Measurements from ENCODE around the gene APMAP. TPM values are rescaled to one million over a fixed set of nuclear protein-coding genes. Genes with fewer than 3 reads are reported as not detected.
"Not testable (repeated sequence)": the region's sequence is repeated elsewhere in the genome, so short reads cannot be mapped to it uniquely, and the experiment has no call there.

The APMAP gene
- total RNA-seq, 1 donor = 70.2 TPM

GRCh38 chr20:25006431-25007167, 14.0 kb upstream of the APMAP start:
- TF ChIP-seq CTCF (IDR thresholded peaks at IDR 0.05; ENCODE audit: extremely low read depth, low read depth, low read length) = no peak
- Histone ChIP-seq H2AFZ (ENCODE audit: low read length) (no peak overlapping the region), H3K9me3 (ENCODE audit: low read depth, low read length) (no peaks in the 10 kb centered on the region), H4K20me1 (ENCODE audit: insufficient read depth, low read length) (no peaks in the 10 kb centered on the region), H3K27ac (ENCODE audit: low read depth, low read length) (no peak overlapping the region), H3K4me1 (ENCODE audit: insufficient read depth, low read length) (no peaks in the 10 kb centered on the region), H3K27me3 (ENCODE audit: insufficient read depth, low read length) (no peaks in the 10 kb centered on the region), H3K79me2 (ENCODE audit: insufficient read depth, low read length) (no peaks in the 10 kb centered on the region), H3K4me2 (ENCODE audit: insufficient read depth, low read length) (no peak overlapping the region), H3K36me3 (ENCODE audit: insufficient read depth, low read length) (no peaks in the 10 kb centered on the region), H3K4me3 (ENCODE audit: insufficient read depth, low read length) (no peak overlapping the region)
- DNase-seq (ENCODE audit: insufficient read length, low spot score, missing footprints) = no peak

- H3K27me3 ChIP-seq (ENCODE audit: insufficient read depth, low read length) = no peaks in the 10 kb centered on the region
- no peak for DNase-seq (ENCODE audit: insufficient read length, low spot score, missing footprints)
- H3K4me3 ChIP-seq (ENCODE audit: insufficient read depth, low read length) = no peak overlapping the region
- no peak overlapping the region for H2AFZ ChIP-seq (ENCODE audit: low read length)
- H4K20me1 ChIP-seq (ENCODE audit: insufficient read depth, low read length) = no peaks in the 10 kb centered on the region
- H3K27ac ChIP-seq (ENCODE audit: low read depth, low read length) = no peak overlapping the region
- no peaks in the 10 kb centered on the region for H3K36me3 ChIP-seq (ENCODE audit: insufficient read depth, low read length)
- no peak for TF ChIP-seq CTCF (IDR thresholded peaks at IDR 0.05; ENCODE audit: extremely low read depth, low read depth, low read length)
- H3K9me3 ChIP-seq (ENCODE audit: low read depth, low read length) = no peaks in the 10 kb centered on the region
- no peaks in the 10 kb centered on the region for H3K79me2 ChIP-seq (ENCODE audit: insufficient read depth, low read length)
- no peak overlapping the region for H3K4me2 ChIP-seq (ENCODE audit: insufficient read depth, low read length)
- peaks cover 3% of the 10 kb centered on the region for H3K4me1 ChIP-seq (ENCODE audit: insufficient read depth, low read length)
Observed at GRCh38 chr20:25005661-25006060, 13.1 kb upstream of the APMAP start.

- Histone ChIP-seq H3K4me2 (ENCODE audit: insufficient read depth, low read length) (no peak overlapping the region), H3K27me3 (ENCODE audit: insufficient read depth, low read length) (no peaks in the 10 kb centered on the region), H3K79me2 (ENCODE audit: insufficient read depth, low read length) (no peaks in the 10 kb centered on the region), H3K27ac (ENCODE audit: low read depth, low read length) (no peak overlapping the region), H3K4me1 (ENCODE audit: insufficient read depth, low read length) (peaks cover 6% of the 10 kb centered on the region), H3K9me3 (ENCODE audit: low read depth, low read length) (no peaks in the 10 kb centered on the region), H3K4me3 (ENCODE audit: insufficient read depth, low read length) (no peak overlapping the region), H4K20me1 (ENCODE audit: insufficient read depth, low read length) (no peaks in the 10 kb centered on the region), H2AFZ (ENCODE audit: low read length) (no peak overlapping the region), H3K36me3 (ENCODE audit: insufficient read depth, low read length) (no peaks in the 10 kb centered on the region)
- DNase-seq (ENCODE audit: insufficient read length, low spot score, missing footprints) = no peak
- no peak for TF ChIP-seq CTCF (IDR thresholded peaks at IDR 0.05; ENCODE audit: extremely low read depth, low read depth, low read length)
Observed at GRCh38 chr20:25005220-25005619, 12.7 kb upstream of the APMAP start.

- no peak for DNase-seq (ENCODE audit: insufficient read length, low spot score, missing footprints)
- no peaks in the 10 kb centered on the region for H3K36me3 ChIP-seq (ENCODE audit: insufficient read depth, low read length)
- H3K79me2 ChIP-seq (ENCODE audit: insufficient read depth, low read length) = no peaks in the 10 kb centered on the region
- peaks cover 8% of the 10 kb centered on the region for H3K27me3 ChIP-seq (ENCODE audit: insufficient read depth, low read length)
- peaks cover 10% of the 10 kb centered on the region for H3K4me1 ChIP-seq (ENCODE audit: insufficient read depth, low read length)
- H3K9me3 ChIP-seq (ENCODE audit: low read depth, low read length) = no peaks in the 10 kb centered on the region
- no peak overlapping the region for H3K27ac ChIP-seq (ENCODE audit: low read depth, low read length)
- no peak overlapping the region for H3K4me3 ChIP-seq (ENCODE audit: insufficient read depth, low read length)
- TF ChIP-seq CTCF (IDR thresholded peaks at IDR 0.05; ENCODE audit: extremely low read depth, low read depth, low read length) = no peak
- no peak overlapping the region for H3K4me2 ChIP-seq (ENCODE audit: insufficient read depth, low read length)
- H4K20me1 ChIP-seq (ENCODE audit: insufficient read depth, low read length) = no peaks in the 10 kb centered on the region
- H2AFZ ChIP-seq (ENCODE audit: low read length) = no peak overlapping the region
Observed at GRCh38 chr20:25003002-25003401, 10.5 kb upstream of the APMAP start.

GRCh38 chr20:25001323-25001722, 8.8 kb upstream of the APMAP start:
- Histone ChIP-seq H3K27me3 (ENCODE audit: insufficient read depth, low read length) (peaks cover 24% of the 10 kb centered on the region), H3K4me1 (ENCODE audit: insufficient read depth, low read length) (peaks cover 10% of the 10 kb centered on the region)
- not testable (repeated sequence) for H3K4me2 ChIP-seq (ENCODE audit: insufficient read depth, low read length); H3K79me2 ChIP-seq (ENCODE audit: insufficient read depth, low read length); H3K4me3 ChIP-seq (ENCODE audit: insufficient read depth, low read length); H3K27ac ChIP-seq (ENCODE audit: low read depth, low read length); H4K20me1 ChIP-seq (ENCODE audit: insufficient read depth, low read length); H3K36me3 ChIP-seq (ENCODE audit: insufficient read depth, low read length); DNase-seq (ENCODE audit: insufficient read length, low spot score, missing footprints); H2AFZ ChIP-seq (ENCODE audit: low read length); H3K9me3 ChIP-seq (ENCODE audit: low read depth, low read length)

Measured in osteoblast (primary cell).